T follicular helper cell (primary cell): ENCODE results near the gene MFSD6.
A peak's percentile ranks its signal among the peaks of the same experiment; 100 is the strongest.

Experiments
- DNase-seq: peaks from one replicate; pipeline ENCODE4 v3.0.0-alpha.2; 2020; ENCODE audit warnings: low read depth

Gene MFSD6

GRCh38 chr2:190532581-190532980, 124.4 kb downstream of the MFSD6 start:
- no peak for DNase-seq

- no peak for DNase-seq
These were observed 125.2 kb downstream of the MFSD6 start for GRCh38 chr2:190533175-190533967.

DNA sequence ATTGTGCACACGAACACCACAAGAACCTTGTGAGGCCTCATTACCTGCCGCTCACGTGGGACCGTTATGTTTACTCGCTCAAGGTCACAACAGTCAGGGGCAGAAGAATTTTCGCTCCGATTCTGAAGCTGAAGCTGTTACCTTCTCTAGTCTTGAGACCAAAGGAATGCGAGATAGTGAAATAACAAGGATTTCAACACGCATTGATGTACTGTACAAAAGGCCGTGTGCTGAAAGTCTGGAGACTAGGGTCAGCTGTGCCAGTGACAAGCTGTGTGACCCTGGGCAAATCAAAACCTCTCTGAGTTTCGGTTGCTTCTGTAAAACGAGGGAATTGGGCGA, 125.8 kb downstream of the MFSD6 start:
- peak; percentile 41 for DNase-seq

- DNase-seq = peak; percentile 53
These were observed 126.4 kb downstream of the MFSD6 start, which contains the start of gene NEMP2 for GRCh38 chr2:190534310-190535120. NEMP2 (minus strand) TSS chr2:190534722; CDS start chr2:190534655, 67 bp downstream.

- DNase-seq = no peak
These were observed 126.9 kb downstream of the MFSD6 start for GRCh38 chr2:190535121-190535439.

DNA sequence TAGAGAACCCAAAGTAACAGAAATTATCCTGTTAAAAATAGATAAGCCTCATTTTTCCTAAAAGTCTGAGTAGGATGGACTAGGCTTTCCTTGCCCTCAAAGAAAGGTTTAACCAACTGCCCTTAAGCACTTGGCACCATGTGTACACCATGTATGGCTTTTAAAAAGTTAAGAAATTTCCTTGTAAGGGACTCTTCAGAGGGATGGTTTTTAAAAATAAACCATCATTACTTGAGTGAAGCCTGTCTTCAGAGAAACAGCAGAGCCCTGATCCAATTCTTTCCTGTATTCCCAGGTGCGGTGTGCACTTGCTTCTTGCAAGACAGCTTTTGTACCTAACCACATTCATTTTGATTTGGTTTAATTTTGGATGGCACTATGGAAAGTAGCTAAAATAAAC, 127.4 kb downstream of the MFSD6 start:
- DNase-seq = no peak

GRCh38 chr2:190537765-190538164, 129.6 kb downstream of the MFSD6 start:
- DNase-seq = no peak

DNA sequence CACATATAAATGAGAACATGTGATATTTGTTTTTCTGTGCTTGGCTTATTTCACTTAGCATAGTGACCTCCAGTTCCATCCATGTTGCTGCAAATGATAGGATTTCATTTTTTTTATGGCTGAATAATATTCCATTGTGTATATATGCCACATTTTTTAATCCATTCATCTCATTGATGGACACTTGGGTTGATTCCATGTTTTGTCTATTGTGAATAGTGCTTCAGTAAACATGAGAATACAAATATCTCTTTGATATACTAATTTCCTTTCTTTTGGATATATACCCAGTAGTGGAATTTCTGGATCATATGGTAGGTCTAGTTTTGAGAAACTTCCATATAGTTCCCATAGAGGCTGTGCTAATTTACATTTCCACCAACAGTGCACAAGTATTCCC, 130.0 kb downstream of the MFSD6 start:
- no peak for DNase-seq

GRCh38 chr2:190540048-190540447, 131.9 kb downstream of the MFSD6 start:
- no peak for DNase-seq

- DNase-seq = no peak
These were observed 136.9 kb downstream of the MFSD6 start for GRCh38 chr2:190545093-190545492.

GRCh38 chr2:190545555-190546385, 137.6 kb downstream of the MFSD6 start:
- DNase-seq = no peak

DNA sequence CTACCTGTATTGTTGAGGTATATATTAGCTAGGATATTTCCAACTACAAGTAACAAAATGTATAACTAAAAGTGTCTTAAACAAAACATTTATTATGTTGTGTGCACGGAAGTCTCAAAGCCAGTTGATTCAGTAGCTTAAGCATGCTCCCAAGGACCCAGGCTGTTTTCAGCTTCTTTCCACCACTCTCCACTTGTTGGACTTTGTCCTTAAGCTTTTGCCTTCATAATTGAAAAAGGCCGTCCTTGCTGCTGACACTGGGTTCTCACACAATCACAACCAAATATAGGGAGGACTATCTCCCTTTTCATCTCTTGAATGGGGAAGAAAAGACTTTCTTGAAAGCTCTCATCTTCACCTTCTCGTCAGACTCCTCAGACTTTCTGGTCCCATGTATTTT, 138.6 kb downstream of the MFSD6 start:
- DNase-seq = no peak

DNA sequence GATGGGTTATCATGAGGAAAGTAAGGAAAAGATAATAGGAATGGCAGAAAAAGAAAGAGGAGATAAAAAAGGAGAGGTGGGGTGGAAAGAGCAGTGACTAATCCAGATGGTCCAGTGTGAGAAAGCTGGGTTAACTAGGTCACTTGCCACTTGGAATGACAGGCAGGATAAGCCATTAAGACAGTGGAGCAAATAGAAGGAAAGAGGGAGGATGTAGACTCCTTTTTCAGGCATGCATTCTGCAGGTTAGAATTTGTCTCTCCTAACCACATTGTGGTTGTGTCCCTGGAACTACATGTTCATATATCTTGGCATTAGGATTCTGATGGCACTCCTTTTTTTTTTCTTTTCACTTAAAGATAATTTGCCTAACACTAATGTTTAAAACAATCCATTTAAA, 139.7 kb downstream of the MFSD6 start:
- no peak for DNase-seq

DNA sequence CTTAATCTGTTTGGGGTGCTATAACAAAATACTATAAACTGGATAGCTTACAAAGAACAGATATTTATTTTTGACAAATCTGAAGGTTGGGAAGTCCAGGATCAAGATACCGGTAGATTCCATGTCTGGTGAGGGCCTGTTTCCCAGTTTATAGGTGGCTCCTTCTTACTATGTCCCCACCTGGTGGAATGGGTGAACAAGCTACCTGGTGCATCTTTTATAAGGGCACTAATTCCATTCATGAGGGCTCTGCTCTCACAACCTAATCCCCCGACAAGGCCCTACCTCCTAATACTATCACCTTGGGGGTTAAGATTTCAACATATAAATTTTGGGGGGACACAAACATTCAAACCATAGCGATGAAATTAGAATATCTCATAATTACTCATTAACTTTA, 142.0 kb downstream of the MFSD6 start:
- DNase-seq = no peak
